Stimulated activated CD8-positive, alpha-beta memory T cell treated with anti-CD3 and anti-CD28 coated beads, Interleukin-4, amount 100 ng/mL, for 1 hour (primary cell): ENCODE data around the gene BOLA2B.
"Not testable (repeated sequence)": the region's sequence is repeated elsewhere in the genome, so short reads cannot be mapped to it uniquely, and the experiment has no call there.

Experiments
- DNase-seq, 2 donors: peaks; one replicate each; pipeline ENCODE4 v3.0.0-alpha.2; 2020; ENCODE audit warnings: low read depth in 2 of 2, low spot score in 1 of 2

BOLA2B gene

DNA sequence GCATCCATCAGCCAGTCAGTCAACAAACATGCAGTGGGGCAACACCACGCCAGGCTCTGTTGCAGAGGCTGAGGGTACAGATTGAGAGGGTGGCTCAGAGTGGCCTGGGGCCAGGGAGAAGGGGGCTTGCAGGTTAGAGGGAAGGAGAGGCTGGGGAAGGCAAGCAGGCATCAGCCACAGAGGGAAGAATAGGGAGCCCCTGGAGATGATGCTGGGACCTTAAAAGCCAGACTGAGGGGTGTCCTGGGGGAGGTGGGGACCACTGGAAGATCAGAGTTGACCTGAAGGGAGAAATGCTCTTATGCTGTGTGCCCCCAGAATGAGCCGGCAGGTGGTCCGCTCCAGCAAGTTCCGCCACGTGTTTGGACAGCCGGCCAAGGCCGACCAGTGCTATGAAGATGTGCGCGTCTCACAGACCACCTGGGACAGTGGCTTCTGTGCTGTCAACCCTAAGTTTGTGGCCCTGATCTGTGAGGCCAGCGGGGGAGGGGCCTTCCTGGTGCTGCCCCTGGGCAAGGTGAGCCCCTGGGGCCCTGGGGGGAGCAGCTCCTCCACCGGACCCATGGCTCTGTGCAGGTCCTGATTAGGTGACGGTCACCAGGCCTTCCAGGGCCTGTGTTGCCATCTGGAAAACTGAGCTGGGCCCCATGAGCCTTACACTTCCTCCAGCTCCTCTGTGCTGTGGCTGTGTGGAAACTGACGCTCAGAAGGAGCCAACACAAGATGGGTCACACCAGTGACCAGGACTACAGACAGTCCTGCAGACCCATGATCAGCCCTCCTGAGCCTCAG lies 8.4 kb downstream of the BOLA2B start:
- no peak for DNase-seq

DNA sequence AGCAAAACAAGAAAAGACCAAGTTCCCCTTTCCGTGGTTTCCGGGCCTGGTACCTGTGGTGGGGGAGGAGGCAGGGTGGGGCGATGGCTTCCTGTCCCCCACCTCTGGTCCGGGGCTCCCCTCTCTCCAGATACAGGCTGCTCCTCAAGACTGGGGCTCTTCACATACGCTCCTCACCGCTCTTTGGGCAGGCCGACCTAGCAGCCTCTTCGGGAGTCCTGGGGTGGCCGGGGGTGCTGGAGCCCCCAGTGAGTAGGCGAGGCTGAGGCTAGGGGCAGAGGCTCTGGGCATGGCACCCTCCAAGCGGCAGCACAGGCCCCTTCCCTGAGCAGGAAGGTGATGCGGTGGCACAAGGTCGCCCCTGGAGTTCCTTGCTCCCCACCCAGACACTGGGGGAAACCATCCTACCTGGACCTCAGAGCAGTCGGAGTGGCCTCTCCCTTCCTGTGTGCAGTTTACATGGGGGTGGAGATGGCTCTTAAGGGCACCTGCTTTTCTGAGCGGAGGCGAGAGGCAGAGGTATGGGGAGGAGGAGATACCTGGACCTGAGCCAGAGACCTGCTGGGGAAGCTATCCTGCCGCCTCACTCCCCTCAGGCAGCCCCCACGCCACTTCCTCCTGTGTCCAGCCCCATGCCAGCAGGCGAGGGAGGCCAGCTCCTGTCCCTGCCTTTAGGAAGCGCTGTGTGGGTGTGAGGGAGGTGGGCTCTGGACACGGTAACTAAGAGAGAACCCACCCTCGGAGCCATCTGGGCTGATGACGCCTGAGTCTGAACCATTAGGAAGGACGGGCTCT lies 9.2 kb downstream of the BOLA2B start:
- DNase-seq = peak; percentile 44 to 58

DNA sequence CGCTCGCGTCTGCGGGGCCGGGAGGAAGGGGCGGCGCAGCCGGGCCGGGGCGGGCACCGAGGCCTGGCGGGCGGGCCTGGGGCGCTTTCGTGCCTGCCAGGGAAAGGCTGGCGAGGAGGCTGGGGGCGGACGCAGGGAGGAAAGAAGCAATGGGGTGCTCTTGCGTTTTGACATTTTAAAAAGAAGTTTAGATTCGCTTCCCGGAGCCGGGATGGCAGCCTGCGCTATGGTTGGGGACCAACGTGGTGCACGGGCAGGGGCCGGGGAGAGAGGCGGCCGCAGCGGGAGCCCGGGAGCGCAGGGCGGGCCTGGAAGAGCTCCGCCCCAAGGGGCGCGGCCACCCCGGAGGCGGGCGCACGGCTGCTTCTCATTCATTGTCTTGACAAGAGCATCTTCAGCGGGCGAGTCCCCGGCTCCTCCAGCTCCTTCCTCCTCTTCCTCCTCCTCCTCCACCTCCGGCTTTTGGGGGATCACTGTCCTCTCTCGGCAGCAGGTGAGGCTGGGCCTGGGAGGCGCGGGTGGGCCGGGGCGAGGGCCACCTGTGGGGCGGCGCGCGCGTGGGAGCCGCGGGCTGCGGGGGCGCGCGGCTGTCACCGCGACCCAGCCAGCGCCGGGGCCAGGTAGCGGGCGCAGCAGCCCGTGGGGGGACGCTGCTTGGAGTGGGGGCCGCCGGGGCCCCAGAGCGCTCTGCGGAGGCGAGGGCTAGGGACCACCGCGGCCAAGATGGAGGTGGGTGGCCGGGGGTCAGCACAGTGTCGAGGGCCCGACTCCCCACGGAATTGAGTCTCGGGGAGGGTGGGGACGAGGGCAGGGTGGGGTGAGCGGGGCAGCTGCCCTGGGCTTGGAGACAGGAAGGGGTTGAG lies 10.0 kb downstream of the BOLA2B start, which contains the start of gene CORO1A:
Gene CORO1A (plus strand): TSS at position 370 of the 863 bp plus-strand sequence. CDS start 1,608 bp downstream, outside the sequence.
- DNase-seq = peak; percentile 63 to 68

DNA sequence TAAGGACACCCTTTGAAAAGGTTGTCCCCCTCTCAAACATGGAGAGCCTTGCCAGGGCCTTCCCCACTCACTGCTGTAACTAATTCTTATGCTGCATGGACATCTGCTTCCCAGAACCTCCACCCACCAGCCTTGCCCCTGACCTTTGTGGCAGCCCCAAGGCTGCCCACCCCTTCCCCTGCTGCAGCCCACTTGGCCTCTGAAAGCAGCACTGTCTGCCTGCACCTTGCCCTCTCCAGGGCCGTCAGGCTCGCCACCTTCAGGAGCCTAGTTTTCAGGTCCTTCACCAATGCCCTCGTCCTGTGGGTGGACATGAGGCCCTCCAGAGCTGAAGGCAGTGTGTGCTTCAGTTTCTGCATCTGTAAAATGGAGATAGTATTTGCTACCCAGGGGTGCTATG lies 12.7 kb downstream of the BOLA2B start:
- no peak for DNase-seq

DNA sequence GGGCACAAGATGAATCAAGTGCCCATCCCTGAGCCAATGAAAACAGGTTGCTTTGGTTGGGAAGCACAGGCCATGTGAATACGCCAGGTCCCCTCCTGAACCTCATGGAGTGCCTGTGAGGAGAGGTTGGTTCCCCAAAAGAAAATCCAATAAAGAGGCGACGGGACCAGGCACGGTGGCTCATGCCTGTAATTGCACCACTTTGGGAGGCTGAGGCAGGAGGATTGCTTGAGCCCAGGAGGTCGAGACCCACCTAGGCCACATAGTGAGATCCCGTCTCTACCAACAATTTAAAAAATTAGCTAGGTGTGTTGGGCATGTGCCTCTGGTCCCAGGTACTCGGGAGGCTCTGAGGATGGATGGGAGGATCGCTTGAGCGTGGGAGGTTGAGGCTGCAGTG lies 13.5 kb downstream of the BOLA2B start:
- no peak for DNase-seq

DNA sequence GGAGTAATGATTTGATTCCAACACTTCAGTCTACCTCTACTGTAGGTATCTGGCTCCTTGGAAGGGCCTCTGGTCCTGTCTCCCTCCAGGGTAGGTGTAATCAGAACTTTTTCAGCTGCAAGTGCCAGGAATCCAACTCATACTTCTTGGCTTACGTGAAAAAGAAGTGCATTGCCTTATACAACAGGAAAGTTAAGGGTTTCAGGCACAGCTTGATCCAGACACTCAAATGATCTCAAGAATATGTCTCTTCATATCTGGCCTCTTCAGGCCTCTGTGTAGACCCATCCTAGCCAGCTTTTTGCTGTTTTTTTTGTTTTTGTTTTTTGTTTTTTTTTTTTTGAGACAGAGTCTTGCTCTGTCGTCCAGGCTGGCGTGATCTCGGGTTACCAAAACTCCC lies 14.3 kb downstream of the BOLA2B start:
- no peak for DNase-seq

DNA sequence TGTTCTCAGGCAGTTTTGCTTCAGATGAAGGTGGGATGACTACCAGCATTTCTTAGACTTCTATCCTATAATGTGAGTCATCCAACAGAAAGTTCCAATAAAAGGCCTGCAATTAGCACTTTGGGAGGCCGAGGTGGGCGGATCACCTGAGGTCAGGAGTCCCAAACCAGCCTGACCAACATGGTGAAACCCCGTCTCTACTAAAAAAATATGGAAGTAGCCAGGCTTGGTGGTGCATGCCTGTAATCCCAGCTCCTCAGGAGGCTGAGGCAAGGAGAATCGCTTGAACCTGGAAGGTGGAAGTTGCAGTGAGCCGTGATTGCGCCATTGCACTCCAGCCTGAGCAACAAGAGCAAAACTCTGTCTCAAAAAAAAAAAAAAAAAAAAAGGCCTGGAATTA lies 16.6 kb downstream of the BOLA2B start:
- not testable (repeated sequence) for DNase-seq

DNA sequence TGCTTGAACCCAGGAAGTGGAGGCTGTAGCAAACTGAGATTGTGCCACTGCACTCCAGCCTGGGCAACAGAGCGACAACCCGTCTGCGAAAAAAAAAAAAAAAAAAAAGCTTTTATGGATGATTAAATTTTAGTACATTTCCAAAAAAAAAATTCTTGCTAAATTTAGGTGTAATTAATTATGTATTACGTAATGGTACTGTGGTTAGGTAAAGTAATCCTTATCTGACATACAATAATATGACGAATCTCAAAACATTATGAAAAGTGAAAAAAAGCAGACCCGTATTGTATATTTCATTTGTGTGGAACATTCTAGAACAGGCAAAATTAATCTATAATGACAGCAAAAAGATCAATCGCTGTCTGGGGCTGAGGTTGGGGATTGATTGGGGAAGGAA lies 20.4 kb downstream of the BOLA2B start:
- no peak for DNase-seq

DNA sequence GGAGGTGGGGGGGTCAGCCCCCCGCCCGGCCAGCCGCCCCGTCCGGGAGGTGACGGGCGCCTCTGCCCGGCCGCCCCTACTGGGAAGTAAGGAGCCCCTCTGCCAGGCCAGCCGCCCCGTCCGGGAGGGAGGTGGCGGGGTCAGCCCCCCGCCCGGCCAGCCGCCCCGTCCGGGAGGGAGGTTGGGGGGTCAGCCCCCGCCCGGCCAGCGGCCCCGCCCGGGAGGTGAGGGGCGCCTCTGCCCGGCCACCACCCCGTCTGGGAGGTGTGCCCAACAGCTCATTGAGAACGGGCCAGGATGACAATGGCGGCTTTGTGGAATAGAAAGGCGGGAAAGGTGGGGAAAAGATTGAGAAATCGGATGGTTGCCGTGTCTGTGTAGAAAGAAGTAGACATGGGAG lies 23.3 kb downstream of the BOLA2B start:
- not testable (repeated sequence) for DNase-seq

DNA sequence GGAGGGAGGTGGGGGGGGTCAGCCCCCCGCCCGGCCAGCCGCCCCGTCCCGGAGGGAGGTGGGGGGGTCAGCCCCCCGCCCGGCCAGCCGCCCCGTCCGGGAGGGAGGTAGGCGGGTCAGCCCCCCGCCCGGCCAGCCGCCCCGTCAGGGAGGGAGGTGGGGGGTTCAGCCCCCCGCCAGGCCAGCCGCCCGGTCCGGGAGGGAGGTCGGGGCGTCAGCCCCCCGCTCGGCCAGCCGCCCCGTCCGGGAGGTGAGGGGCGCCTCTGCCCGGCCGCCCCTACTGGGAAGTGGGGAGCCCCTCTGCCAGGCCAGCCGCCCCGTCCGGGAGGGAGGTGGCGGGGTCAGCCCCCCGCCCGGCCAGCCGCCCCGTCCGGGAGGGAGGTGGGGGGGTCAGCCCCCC lies 24.1 kb downstream of the BOLA2B start:
- DNase-seq = not testable (repeated sequence)

DNA sequence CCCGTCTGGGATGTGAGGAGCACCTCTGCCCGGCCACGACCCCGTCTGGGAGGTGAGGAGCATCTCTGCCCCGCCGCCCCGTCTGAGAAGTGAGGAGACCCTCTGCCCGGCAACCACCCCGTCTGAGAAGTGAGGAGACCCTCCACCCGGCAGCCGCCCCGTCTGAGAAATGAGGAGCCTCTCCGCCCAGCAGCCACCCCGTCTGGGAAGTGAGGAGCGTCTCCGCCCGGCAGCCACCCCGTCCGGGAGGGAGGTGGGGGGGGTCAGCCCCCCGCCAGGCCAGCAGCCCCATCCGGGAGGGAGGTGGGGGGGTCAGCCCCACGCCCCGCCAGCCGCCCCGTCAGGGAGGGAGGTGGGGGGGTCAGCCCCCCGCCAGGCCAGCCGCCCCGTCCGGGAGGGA lies 24.7 kb downstream of the BOLA2B start:
- DNase-seq = not testable (repeated sequence)

DNA sequence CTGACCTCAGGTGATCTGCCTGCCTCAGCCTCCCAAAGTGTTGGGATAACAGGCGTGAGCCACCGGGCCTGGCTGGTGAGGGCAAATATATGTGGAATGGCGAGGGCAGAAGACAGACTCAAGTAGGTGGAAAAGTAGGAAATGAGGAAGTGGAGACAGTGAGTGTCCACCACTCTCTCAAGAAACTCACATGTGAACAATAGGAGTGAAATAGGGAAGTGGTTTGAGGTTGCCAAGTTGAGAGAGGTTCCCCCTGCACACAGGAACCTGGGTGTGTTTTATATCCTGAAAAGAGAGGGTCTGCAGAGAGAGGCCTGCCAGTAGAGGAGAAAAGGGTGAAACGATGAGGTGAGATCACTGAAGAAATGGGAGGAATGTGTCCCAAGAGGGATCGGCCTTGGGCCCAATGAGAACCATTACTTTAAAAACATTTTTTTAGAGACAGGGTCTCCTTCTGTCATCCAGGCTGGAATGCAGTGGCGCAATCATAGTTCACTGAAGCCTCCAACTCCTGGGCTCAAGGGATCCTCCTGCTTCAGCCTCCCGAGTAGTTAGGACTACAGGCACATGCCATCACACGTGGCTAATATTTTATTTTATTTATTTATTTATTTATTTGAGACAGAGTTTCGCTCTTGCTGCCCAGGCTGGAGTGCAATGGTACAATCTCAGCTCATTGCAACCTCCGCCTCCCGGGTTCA lies 27.1 kb downstream of the BOLA2B start:
- no peak for DNase-seq

DNA sequence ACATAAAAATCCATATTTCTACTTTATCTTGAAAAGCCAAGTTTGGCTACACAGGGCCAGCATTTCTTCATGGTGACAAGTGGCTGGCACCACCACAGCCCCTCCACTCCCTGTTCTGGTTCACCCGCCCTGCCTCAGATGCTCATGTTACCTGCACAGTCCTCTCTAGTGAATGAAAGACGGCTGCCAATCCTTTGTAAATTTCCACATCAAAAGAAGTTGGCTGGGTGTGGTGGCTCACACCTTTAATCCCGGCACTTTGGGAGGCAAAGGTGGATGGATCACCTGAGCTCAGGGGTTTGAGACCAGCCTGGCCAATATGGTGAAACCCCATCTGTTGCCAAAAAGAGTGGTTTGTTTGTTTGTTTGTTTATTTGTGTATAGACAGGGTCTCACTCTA lies 29.9 kb downstream of the BOLA2B start:
- DNase-seq = no peak

DNA sequence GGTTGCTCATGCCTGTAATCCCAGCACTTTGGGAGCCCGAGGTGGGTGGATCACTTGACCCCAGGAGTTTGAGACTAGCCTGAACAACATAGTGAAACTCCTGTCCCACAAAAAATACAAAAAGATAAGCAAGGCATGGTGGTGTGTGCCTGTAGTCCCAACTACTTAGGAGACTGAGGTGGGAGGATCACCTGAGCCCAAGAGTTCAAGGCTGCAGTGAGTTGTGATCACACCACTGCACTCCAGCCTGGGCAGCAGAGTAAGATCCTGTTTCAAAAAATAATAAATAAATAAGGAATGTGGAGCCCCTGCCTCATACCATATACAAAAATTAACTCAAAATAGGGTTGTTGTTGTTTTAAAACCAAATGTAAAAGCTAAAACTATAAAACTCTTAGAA lies 36.3 kb downstream of the BOLA2B start:
- no peak for DNase-seq

DNA sequence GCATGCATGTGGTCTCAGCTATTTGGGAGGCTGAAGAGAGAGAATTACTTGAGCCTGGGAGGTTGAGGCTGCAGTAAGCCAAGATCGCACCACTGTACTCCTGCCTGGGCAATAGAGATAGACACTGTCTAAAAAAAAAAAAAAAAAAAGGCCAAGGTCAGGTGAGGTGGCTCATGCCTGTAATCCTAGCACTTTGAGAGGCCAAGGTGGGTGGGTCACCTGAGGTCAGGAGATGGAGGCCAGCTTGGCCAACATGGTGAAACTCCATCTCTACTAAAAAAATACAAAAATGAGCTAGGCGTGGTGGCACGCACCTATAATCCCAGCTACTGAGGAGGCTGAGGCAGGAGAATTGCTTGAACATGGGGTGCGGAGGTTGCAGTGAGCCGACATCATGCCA lies 38.3 kb downstream of the BOLA2B start:
- DNase-seq = no peak

DNA sequence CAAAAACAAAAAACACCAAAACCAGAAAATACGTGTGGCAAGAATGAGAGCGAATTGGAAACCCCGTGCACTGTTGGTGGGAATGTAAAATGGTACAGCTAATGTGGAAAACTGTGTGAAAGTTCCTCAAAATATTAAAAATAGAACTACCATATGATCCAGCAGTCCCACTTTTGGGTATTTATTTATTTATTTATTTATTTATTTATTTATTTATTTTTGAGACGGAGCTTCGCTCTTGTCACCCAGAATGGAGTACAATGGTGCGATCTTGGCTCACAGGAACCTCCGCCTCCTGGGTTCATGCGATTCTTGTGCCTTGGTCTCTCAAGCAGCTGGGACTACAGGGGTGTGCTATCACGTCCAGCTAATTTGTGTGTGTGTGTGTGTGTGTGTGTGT lies 40.9 kb downstream of the BOLA2B start:
- no peak for DNase-seq

DNA sequence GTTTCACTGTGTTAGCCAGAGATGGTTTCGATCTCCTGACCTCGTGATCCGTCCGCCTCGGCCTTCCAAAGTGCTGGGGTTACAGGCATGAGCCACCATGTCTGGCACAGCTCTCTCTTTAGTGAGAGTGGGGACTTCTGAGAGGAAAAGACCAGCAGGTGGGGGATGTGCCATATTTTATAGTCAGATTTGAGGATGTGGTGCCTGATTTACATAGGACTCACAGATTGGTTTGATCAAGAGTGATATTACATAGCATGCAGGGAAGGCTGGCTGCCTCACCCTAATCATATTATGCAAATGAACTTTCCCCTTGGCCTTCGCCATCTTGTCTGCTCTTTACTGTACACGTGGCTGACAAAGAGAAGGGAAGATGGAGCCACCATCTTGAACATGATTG lies 42.4 kb downstream of the BOLA2B start:
- DNase-seq = no peak

DNA sequence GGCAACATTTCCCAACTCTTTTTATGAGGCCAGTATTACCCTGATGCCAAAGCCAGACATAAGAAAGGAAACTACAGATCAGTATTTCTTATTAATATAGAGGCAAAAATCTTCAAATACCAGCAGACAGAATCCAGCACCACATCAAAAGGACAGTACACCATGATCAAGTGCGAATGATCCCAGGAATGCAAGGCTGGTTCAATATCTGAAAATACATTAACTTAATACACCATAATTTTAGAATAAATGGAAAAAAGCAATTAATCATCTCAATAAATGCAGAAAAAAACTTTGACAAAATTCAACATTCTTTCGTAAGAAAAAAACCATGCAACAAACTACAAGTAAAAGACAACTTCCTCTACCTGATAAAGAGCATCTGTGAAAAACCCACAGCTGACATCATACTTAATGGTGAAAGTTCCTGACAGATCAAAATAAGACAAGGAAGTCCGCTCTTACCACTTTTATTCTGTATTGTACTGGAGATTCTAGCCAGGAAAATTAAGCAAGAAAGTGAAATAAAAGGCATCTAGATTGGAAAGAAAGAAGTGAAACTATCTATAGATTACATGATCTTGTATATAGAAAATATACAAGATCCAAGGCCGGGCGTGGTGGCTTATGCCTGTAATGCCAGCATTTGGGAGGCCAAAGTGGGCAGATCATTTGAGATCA lies 44.1 kb downstream of the BOLA2B start:
- no peak for DNase-seq

DNA sequence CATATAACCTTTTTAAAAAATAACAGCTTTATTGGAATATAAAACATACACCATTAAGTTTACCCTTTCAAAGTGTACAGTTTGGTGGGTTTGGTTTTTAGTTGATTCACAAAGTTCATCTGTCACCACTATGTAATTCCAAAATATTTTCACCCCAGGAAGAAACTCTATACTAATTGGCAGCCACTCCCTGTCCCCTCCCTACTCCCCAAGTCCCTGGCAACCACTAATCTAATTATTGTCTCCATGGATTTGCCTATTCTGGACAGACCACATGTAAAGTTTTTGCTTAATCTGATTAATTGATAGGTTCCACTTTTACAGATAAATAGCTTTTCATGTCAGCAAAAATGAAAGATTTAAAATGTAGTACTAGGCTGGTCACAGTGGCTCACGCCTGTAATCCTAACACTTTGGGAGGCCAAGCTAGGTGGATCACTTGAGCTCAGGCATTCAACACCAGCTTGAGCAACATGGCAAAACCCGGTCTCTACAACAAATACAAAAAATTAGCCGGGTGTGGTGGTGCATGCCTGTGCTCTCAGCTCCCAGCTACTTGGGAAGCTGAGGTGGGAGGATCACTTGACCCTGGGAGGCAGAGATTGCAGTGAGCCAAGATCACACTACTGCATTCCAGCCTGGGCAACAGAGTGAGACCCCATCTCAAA lies 45.5 kb downstream of the BOLA2B start:
- DNase-seq = no peak

DNA sequence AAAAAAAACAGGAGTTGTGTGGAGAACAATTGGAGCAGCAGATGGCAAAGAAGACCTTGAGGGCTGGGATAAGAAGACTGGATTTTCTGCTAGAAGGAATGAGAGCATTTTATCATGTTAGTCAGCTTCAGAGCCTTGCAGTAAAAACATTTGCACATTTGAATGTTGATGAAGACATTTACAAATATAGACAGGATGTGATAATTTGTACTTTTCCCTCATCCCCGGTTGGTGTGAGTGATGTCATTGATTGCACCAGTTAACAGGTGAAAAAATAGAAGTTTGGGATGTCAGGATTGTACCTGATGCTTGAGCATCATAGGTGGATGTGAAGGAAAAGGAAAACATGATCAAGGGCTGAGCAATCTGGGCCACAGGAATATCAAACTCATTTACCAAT lies 47.8 kb downstream of the BOLA2B start:
- DNase-seq = no peak
